BJ (cell line): ENCODE results near the gene EXD3. TPM values are rescaled to one million over a fixed set of nuclear protein-coding genes. Genes with fewer than 3 reads are reported as not detected.

ENCODE experiments used
- CTCF ChIA-PET: fragments of 350-600 bp; formaldehyde crosslinking; extraction: SDS; loops from one replicate; lab custom pipeline; 2021; ENCODE audit warnings: antibody characterized with exemption, inconsistent platforms; lab: Yijun Ruan, JAX
- POLR2A ChIA-PET: fragments of 300-600 bp; sonication (Branson Sonifier 250); formaldehyde crosslinking; extraction: SDS; loops from one replicate; lab custom pipeline; 2021; ENCODE audit warnings: antibody characterized with exemption; lab: Charles Lee
- DNase-seq: peaks from one replicate; pipeline ENCODE4 v3.0.0-alpha.2; 2011; ENCODE audit warnings: low read depth
- H3K27me3 ChIP-seq: 2 replicates; pipeline ENCODE4 v1.6.0; 2011; ENCODE audit warnings: low read length; ENCODE audit not compliant: control insufficient read depth, insufficient read depth
- H3K36me3 ChIP-seq: 2 replicates; pipeline ENCODE4 v1.5.1; 2011; ENCODE audit warnings: low read length; ENCODE audit not compliant: control insufficient read depth, insufficient read depth
- H3K4me3 ChIP-seq: 2 replicates; pipeline ENCODE4 v1.5.1; 2011; ENCODE audit warnings: low read depth, mild to moderate bottlenecking, control low read depth, low read length
- polyA plus RNA-seq: library from polyadenylated mRNA; depleted of rRNA; stranded (reverse); fragments of >200 nt; gene quantifications from 2 replicates; pipeline ENCODE4 v1.2.3, GENCODE V29; 2011
- TF ChIP-seq, protein P1 (sequence below): IDR thresholded peaks from 2 replicates; pipeline ENCODE4 v1.5.1; 2011; ENCODE audit warnings: low read depth, mild to moderate bottlenecking, control low read depth, inconsistent platforms, low read length, moderate library complexity; ENCODE audit not compliant: insufficient read depth

The EXD3 gene
- polyA plus RNA-seq, 1 experiment, result 5.4 TPM

DNA sequence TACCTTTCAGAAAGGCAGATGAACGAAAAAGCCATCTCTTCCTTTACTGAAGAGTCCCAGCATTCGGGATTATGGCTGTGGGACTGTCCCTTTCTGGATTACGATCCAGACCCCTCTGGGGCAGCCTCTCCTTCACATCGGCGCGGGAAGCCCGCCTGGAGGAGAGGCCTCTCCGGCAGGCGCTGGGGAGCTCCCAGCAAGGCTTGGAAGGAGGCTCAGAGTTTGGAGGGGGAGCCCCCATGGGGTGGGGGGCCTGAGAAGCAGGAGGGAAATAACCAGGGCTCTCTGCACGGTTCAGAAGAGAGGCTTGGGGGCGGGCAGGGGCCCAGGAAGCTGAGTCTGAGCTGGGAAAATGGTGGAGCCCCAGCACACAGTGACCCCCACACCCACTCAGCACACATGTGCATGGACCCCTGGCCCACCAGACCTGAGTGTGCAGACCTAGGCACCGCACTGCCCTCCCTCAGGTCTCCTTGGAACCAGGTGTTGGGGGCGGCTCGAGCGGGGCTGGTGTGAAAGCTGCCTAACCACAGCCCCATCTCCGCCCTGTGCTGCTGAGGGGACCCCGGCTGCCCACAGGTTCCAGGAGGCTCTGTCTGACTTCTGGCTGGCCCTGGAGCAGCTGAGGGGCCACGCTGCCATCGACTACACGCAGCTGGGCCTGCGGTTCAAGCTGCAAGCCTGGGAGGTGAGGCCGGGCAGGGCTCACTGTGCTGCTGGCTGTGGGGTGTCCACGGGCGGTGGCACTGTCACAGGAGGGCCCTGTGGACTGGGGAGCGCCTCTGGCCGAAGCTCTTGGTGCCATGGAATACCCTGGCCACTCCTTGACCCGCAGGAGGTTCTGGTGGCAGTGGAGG is 4.7 kb upstream of the EXD3 start:
- no peaks in the 10 kb centered on the region for H3K27me3 ChIP-seq
- DNase-seq, result no peak
- ChIA-PET CTCF (interaction anchor here (1.1 kb wide), 1 partner anchor 16 kb away, joined by 4 read pairs; no protein-coding TSS in a partner anchor), POLR2A (no interaction called here)
- no peak overlapping the region for H3K4me3 ChIP-seq
- TF ChIP-seq, protein P1, sequence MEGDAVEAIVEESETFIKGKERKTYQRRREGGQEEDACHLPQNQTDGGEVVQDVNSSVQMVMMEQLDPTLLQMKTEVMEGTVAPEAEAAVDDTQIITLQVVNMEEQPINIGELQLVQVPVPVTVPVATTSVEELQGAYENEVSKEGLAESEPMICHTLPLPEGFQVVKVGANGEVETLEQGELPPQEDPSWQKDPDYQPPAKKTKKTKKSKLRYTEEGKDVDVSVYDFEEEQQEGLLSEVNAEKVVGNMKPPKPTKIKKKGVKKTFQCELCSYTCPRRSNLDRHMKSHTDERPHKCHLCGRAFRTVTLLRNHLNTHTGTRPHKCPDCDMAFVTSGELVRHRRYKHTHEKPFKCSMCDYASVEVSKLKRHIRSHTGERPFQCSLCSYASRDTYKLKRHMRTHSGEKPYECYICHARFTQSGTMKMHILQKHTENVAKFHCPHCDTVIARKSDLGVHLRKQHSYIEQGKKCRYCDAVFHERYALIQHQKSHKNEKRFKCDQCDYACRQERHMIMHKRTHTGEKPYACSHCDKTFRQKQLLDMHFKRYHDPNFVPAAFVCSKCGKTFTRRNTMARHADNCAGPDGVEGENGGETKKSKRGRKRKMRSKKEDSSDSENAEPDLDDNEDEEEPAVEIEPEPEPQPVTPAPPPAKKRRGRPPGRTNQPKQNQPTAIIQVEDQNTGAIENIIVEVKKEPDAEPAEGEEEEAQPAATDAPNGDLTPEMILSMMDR, result no peak
- no peaks in the 10 kb centered on the region for H3K36me3 ChIP-seq

DNA sequence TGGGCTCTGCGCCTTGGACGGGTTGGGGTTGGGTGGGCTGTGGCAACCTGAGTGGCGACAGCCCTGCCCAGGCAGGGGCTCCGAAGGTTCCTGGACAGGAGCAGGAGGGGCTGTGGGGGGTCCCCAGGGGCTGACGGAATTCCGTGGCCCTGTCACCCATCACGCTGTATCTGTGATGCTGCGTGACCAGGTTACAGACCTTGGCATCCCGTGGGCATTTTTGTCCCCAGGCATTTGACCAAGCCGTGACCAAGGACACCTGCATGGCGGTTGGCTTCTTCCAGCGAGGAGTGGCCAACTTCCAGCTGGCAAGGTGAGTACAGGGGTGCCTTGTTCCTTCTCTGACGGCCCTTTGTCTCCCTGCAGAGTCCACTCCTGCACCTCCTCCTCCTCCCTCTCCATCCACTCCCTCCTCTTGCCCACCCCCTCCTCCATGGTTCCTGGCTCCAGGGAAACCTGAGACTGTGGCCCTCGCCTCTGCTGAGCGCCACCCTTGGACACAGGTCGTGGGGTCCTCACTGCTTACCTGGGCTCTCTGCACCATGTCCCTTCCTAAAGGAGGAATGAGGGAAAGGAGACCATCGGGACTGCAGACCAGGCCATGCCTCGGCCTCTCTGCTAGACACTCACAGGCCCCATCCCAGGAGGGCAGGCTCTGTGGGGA is 3.2 kb upstream of the EXD3 start:
- TF ChIP-seq, protein P1, result no peak
- Histone ChIP-seq H3K36me3 (no peaks in the 10 kb centered on the region), H3K4me3 (no peak overlapping the region), H3K27me3 (no peaks in the 10 kb centered on the region)
- POLR2A ChIA-PET, result no interaction called here
- CTCF ChIA-PET, result no interaction called here
- DNase-seq, result no peak

DNA sequence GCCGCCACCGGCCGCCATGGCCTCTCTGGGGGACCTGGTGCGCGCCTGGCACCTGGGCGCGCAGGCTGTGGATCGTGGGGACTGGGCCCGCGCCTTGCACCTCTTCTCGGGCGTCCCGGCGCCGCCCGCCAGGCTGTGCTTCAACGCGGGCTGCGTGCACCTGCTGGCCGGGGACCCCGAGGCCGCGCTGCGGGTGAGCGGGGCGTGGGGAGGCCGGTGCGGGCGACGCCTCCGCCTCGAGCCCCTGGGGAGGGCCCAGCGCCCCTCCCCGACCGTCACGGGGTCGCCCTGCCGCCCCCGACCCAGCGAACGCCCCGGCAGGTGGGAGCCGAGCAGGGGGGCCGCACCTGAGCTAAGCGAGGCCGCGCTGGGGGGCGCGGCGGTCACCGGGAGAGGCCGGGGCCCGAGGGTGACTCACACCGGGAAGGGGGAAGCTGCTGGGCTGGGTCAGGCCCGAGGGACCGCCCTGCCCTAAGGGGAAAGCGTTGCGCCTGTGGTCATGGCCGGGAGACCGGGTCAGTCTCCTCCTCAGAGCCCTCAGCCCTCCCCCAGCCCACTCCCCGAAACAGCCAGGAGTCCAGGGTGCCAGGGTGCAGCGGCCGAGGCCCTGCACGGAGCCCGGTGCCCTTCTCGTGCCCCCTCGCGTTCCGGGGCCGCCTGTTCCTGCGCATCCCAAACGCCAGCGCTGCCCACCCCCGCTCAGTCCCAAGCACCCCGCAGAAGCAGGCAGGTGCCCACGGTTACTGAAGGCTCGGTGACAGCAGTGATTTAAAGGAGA is 741 bp upstream of the EXD3 start:
- Histone ChIP-seq H3K27me3 (no peaks in the 10 kb centered on the region), H3K36me3 (no peaks in the 10 kb centered on the region), H3K4me3 (peak overlapping the region; percentile 73)
- CTCF ChIA-PET, result interaction anchor here (0.6 to 3.8 kb wide), 16 partner anchors 8 to 146 kb away, joined by 3 to 27 read pairs (median 6); partner anchors contain the start of genes ENTPD8 and TOR4A
- POLR2A ChIA-PET, result no interaction called here
- TF ChIP-seq, protein P1, result no peak
- no peak for DNase-seq

DNA sequence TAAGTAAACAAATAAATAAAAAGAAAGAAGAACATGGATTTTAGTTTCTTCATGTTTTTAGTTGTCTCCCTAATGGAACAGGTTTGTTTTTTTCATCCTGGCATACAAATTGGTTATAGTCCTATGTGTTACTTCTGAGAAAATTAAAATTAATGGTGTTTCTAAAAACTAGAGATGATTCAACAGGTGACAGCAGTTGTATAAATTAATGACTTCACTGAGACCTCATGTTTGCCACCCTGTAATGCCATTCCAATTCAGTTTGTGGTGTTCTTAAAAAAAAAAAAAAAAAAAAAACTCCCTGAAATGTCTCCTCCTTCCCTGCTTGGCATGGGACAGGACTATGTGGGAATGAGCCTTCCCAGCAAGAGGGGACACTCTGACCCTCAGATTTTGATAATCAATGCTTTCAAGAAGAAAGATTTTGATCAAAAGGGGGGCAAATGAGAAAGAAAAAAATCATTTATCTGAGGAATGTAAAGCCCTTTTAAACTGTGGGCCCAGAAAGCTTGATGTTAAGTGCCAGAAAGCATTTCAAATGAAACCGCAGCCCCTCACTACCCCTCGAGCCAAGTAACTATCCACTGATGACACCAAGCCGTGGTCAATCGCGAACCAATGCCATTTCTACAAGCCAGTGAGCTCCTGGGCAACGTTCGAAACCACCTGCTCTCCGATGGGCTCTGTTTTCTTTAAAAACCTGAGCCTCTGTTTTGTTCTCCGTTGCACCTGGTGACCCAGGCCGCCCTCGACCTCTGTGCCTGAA is 941 bp downstream of the EXD3 start:
- no peak for DNase-seq
- ChIA-PET CTCF (interaction anchor here (0.8 to 3.8 kb wide), 12 partner anchors 7 to 185 kb away, joined by 3 to 27 read pairs (median 6); partner anchors contain the start of gene ENTPD8), POLR2A (no interaction called here)
- TF ChIP-seq, protein P1, result no peak
- H3K36me3 ChIP-seq, result no peaks in the 10 kb centered on the region
- no peaks in the 10 kb centered on the region for H3K27me3 ChIP-seq
- H3K4me3 ChIP-seq, result peak overlapping the region; percentile 73
